H1 (cell line): Measurements from ENCODE around the gene WNT2. TPM values are rescaled to one million over a fixed set of nuclear protein-coding genes. Genes with fewer than 3 reads are reported as not detected.

Experiments used
- CTCF ChIA-PET: fragments of 300-600 bp; sonication (Branson Sonifier 250); formaldehyde crosslinking; loops from one replicate; lab custom pipeline; 2021; ENCODE audit not compliant: partially characterized antibody; lab: Charles Lee
- POLR2A ChIA-PET: fragments of 300-600 bp; sonication (Branson Sonifier 250); formaldehyde crosslinking; loops from one replicate; lab custom pipeline; 2021; ENCODE audit warnings: inconsistent platforms; ENCODE audit not compliant: partially characterized antibody; lab: Charles Lee
- DNase-seq, 2 experiments: peaks; one replicate each; pipeline versions ENCODE4 v3.0.0 to v3.0.0-alpha.2; 2010 to 2022; ENCODE audit warnings: low spot score in 2 of 2, low read depth in 1 of 2, mixed read lengths in 1 of 2
- FAIRE-seq: peaks from 2 replicates; lab custom pipeline; 2011; peaks lifted over from hg19 to GRCh38; lab: Jason Lieb, UNC
- H2AFZ ChIP-seq: 2 replicates; pipeline ENCODE4 v1.8.1; 2012; ENCODE audit warnings: low read length, inconsistent platforms
- H2AK5ac ChIP-seq: 2 replicates; pipeline ENCODE4 v1.6.1; 2013; ENCODE audit warnings: low read depth, low read length
- H2BK120ac ChIP-seq: replicated peaks from 2 replicates; pipeline ENCODE3; 2013; ENCODE audit warnings: low read depth, low read length, inconsistent platforms
- H2BK12ac ChIP-seq: 2 replicates; pipeline ENCODE4 v1.6.1; 2013; ENCODE audit warnings: low read depth, low read length
- H2BK15ac ChIP-seq: 2 replicates; pipeline ENCODE4 v1.6.1; 2013; ENCODE audit warnings: low read length
- H2BK20ac ChIP-seq: 2 replicates; pipeline ENCODE4 v1.6.1; 2013; ENCODE audit warnings: low read length
- H2BK5ac ChIP-seq: 2 replicates; pipeline ENCODE4 v1.6.1; 2013; ENCODE audit warnings: low read depth, low read length
- H3K14ac ChIP-seq: 2 replicates; pipeline ENCODE4 v1.6.1; 2013; ENCODE audit warnings: inconsistent platforms; ENCODE audit not compliant: insufficient read length
- H3K18ac ChIP-seq: 2 replicates; pipeline ENCODE4 v1.6.1; 2013; ENCODE audit warnings: low read length; ENCODE audit errors: extremely low read depth
- H3K23ac ChIP-seq: 2 replicates; pipeline ENCODE4 v1.6.1; 2013; ENCODE audit warnings: inconsistent platforms; ENCODE audit not compliant: insufficient read length
- H3K23me2 ChIP-seq: 2 replicates; pipeline ENCODE4 v1.6.1; 2013; ENCODE audit warnings: low read depth, low read length
- H3K27ac ChIP-seq: 2 replicates; pipeline ENCODE4 v1.6.1; 2011; ENCODE audit warnings: low read depth, low read length, inconsistent platforms
- H3K27me3 ChIP-seq, 4 experiments: replicated peaks in 1 of 4; 1 replicate in 1 of 4; 2 replicates in 3 of 4; pipeline versions ENCODE4 v1.6.1 to v1.8.1; 2011 to 2013; ENCODE audit warnings: low read length in 3 of 4, mild to moderate bottlenecking in 3 of 4, inconsistent platforms in 2 of 4, mixed read lengths in 2 of 4, moderate library complexity in 1 of 4; ENCODE audit not compliant: control insufficient read depth in 3 of 4, insufficient read depth in 3 of 4; ENCODE audit errors: extremely low read depth in 1 of 4
- H3K36me3 ChIP-seq, 4 experiments: 2 replicates each; pipeline versions ENCODE4 v1.6.1 to v1.8.1; 2011 to 2013; ENCODE audit warnings: mild to moderate bottlenecking in 4 of 4, low read length in 3 of 4, moderate library complexity in 2 of 4, control low read depth in 1 of 4, inconsistent platforms in 1 of 4; ENCODE audit not compliant: insufficient read depth in 4 of 4, control insufficient read depth in 2 of 4
- H3K4ac ChIP-seq: replicated peaks from 2 replicates; pipeline ENCODE3; 2013; ENCODE audit warnings: low read length, low read depth, mixed read lengths, inconsistent platforms; ENCODE audit not compliant: insufficient read length
- H3K4me1 ChIP-seq, 4 experiments: replicated peaks in 1 of 4; 1 replicate in 1 of 4; 2 replicates in 3 of 4; pipeline versions ENCODE4 v1.6.1 to v1.8.1; 2011 to 2013; ENCODE audit warnings: low read length in 3 of 4, inconsistent platforms in 2 of 4, mixed read lengths in 1 of 4; ENCODE audit not compliant: insufficient read depth in 4 of 4, control insufficient read depth in 3 of 4
- H3K4me2 ChIP-seq, 2 experiments: 2 replicates each; pipeline versions ENCODE4 v1.6.1 to v1.8.1; 2011 to 2013; ENCODE audit warnings: low read depth in 2 of 2, low read length in 2 of 2, control low read depth in 1 of 2, inconsistent platforms in 1 of 2, mild to moderate bottlenecking in 1 of 2; ENCODE audit not compliant: insufficient read depth in 1 of 2
- H3K4me3 ChIP-seq, 4 experiments: fragments of 200-600, 300-600 bp in 1 of 4; sonication (generic), shearing (Covaris generic), sonication (Bioruptor Twin) in 1 of 4; 2 replicates each; pipeline versions ENCODE4 v1.5.1 to v1.8.1; 2011 to 2016; ENCODE audit warnings: low read length in 4 of 4, low read depth in 3 of 4, control low read depth in 2 of 4, inconsistent platforms in 2 of 4, mild to moderate bottlenecking in 2 of 4, mixed read lengths in 1 of 4, moderate library complexity in 1 of 4; ENCODE audit not compliant: insufficient read depth in 2 of 4; ENCODE audit errors: extremely low read depth in 1 of 4
- H3K56ac ChIP-seq: replicated peaks from 2 replicates; pipeline ENCODE3; 2013; ENCODE audit warnings: low read depth, mild to moderate bottlenecking, mixed read lengths, low read length, inconsistent platforms; ENCODE audit not compliant: insufficient read length
- H3K79me1 ChIP-seq: 2 replicates; pipeline ENCODE4 v1.6.1; 2013; ENCODE audit warnings: low read depth, low read length, control low read depth
- H3K79me2 ChIP-seq, 2 experiments: 2 replicates each; pipeline versions ENCODE4 v1.6.1 to v1.8.1; 2012 to 2013; ENCODE audit warnings: low read length in 2 of 2, mild to moderate bottlenecking in 2 of 2, inconsistent platforms in 1 of 2; ENCODE audit not compliant: insufficient read depth in 2 of 2, control insufficient read depth in 1 of 2
- H3K9ac ChIP-seq, 4 experiments: replicated peaks in 1 of 4; 1 replicate in 1 of 4; 2 replicates in 3 of 4; pipeline versions ENCODE4 v1.6.1 to v1.8.1; 2011 to 2013; ENCODE audit warnings: low read depth in 3 of 4, low read length in 3 of 4, control low read depth in 2 of 4, mild to moderate bottlenecking in 2 of 4, moderate library complexity in 2 of 4, inconsistent platforms in 1 of 4; ENCODE audit errors: extremely low read depth in 1 of 4
- H3K9me3 ChIP-seq, 2 experiments: 2 replicates each; pipeline versions ENCODE4 v1.6.1 to v1.8.1; 2012 to 2013; ENCODE audit warnings: mild to moderate bottlenecking in 2 of 2, moderate library complexity in 2 of 2, control low read depth in 1 of 2, inconsistent platforms in 1 of 2, low read depth in 1 of 2, low read length in 1 of 2, mixed read lengths in 1 of 2; ENCODE audit not compliant: insufficient read depth in 2 of 2
- H4K20me1 ChIP-seq, 2 experiments: replicated peaks in 1 of 2; 2 replicates each; pipeline versions ENCODE3 to v1.8.1; 2011 to 2013; ENCODE audit warnings: inconsistent platforms in 2 of 2, low read length in 2 of 2, mild to moderate bottlenecking in 1 of 2; ENCODE audit not compliant: insufficient read depth in 2 of 2, control insufficient read depth in 1 of 2
- H4K5ac ChIP-seq: 2 replicates; pipeline ENCODE4 v1.6.1; 2013; ENCODE audit warnings: low read length, low read depth, mixed read lengths, inconsistent platforms; ENCODE audit not compliant: insufficient read length
- H4K8ac ChIP-seq: 2 replicates; pipeline ENCODE4 v1.8.0; 2013; ENCODE audit warnings: mild to moderate bottlenecking, moderate library complexity, low read length, inconsistent platforms; ENCODE audit not compliant: insufficient read depth; ENCODE audit errors: extremely low read depth
- H4K91ac ChIP-seq: replicated peaks from 2 replicates; pipeline ENCODE3; 2013; ENCODE audit warnings: low read length, mixed read lengths, inconsistent platforms; ENCODE audit not compliant: insufficient read length
- ASH2L ChIP-seq: fragments of 200-600, 300-600 bp; sonication (generic); IDR thresholded peaks from one replicate; pipeline ENCODE4 v1.7.1; 2017; ENCODE audit warnings: low read length
- BRCA1 ChIP-seq: IDR thresholded peaks from 2 replicates; pipeline ENCODE4 v1.6.1; 2012; ENCODE audit warnings: low read depth, low read length, improper control_type of control experiment
- CBX5 ChIP-seq: fragments of 300-800, 300-1000 bp; sonication (generic); IDR thresholded peaks from 2 replicates; pipeline ENCODE4 v1.7.1; 2016; ENCODE audit warnings: antibody characterized with exemption, low read length, low read depth
- CTBP2 ChIP-seq: IDR thresholded peaks from 2 replicates; pipeline ENCODE4 v1.7.0; 2011; ENCODE audit warnings: borderline replicate concordance, mild to moderate bottlenecking, moderate library complexity, mixed read lengths, low read length; ENCODE audit not compliant: insufficient read depth, insufficient read length
- KDM5A ChIP-seq: fragments of 200-600 bp; IDR thresholded peaks from 2 replicates; pipeline ENCODE4 v1.7.1; 2012; ENCODE audit warnings: mild to moderate bottlenecking, low read length, inconsistent platforms, mixed read lengths
- POLR2AphosphoS5 ChIP-seq: IDR thresholded peaks from 2 replicates; pipeline ENCODE4 v1.6.1; 2011; ENCODE audit warnings: low read depth, low read length
- SUZ12 ChIP-seq: fragments of 200-600 bp; sonication (generic); IDR thresholded peaks from 2 replicates; pipeline ENCODE4 v1.6.1; 2012; ENCODE audit warnings: mild to moderate bottlenecking, inconsistent platforms, low read length, moderate library complexity, mixed read lengths
- TBP ChIP-seq: IDR thresholded peaks from 2 replicates; pipeline ENCODE4 v1.6.1; 2011; ENCODE audit warnings: low read depth, low read length, improper control_type of control experiment
- USF2 ChIP-seq: IDR thresholded peaks from 2 replicates; pipeline ENCODE4 v1.6.1; 2011; ENCODE audit warnings: low read length, improper control_type of control experiment
- YY1 ChIP-seq: IDR thresholded peaks from 2 replicates; pipeline ENCODE4 v1.6.1; 2011; ENCODE audit warnings: low read depth, mild to moderate bottlenecking, low read length
- WGBS, 2 experiments: shearing (Covaris generic) in 1 of 2; methylation state at CpG; one replicate each; pipeline versions ENCODE4 v1.1.6 to v1.1.7; 2013 to 2015; ENCODE audit warnings: low lambda C conversion rate in 2 of 2, mixed read lengths in 2 of 2, inconsistent platforms in 1 of 2, low coverage in 1 of 2, missing lambda C conversion rate in 1 of 2; ENCODE audit not compliant: insufficient replicate concordance in 2 of 2, insufficient coverage in 1 of 2, insufficient read length in 1 of 2; ENCODE audit errors: extremely low coverage in 1 of 2, missing lambda C conversion rate in 1 of 2; 5-methylcytosine and 5-hydroxymethylcytosine counted together
- polyA plus RNA-seq, 7 experiments: library from polyadenylated mRNA; depleted of rRNA in 3 of 7; stranded (reverse) in 5 of 7; unstranded in 2 of 7; fragments of >200 nt in 5 of 7; fragments of 200-250 nt in 2 of 7; gene quantifications; 1 replicate in 5 of 7; 2 replicates in 1 of 7; 4 replicates in 1 of 7; pipeline versions ENCODE4 v1.2.1 to v1.2.3, GENCODE V29; 2011 to 2013; ENCODE audit warnings: missing spikeins in 2 of 7, mixed read lengths in 2 of 7
- total RNA-seq: library from RNA; stranded (reverse); fragmentation: NEBNext Ultra II Directional; extraction: Animal tissue kit (Norgen Biotek cat#: 25700); gene quantifications from 2 replicates; pipeline ENCODE4 v1.2.1, GENCODE V29; 2021

The WNT2 gene
- total and polyA plus RNA-seq, 2 of the 8 experiments (the other 6 are each of a cell fraction or from before 2014, with no cell fraction given): not detected

DNA sequence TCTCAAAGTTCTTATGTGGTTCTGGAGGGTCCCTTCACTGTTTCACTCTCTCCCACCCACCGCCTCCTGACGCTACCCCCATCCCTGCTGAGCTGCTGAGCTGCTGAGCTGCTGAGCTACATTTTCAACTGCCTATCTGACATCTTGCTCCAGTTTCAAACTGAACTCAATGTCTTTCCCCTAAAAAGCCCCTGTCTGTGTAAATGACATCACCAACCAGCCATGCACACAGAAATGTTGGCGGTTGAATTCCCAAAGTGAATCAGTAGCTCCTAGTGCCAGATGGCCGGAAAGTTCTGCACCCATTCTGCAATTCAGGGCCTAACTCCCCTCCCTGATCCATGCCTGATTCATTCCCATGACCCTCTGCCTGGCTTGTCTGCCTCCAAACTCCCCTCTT lies 71.2 kb downstream of the WNT2 start:
- Histone ChIP-seq H2BK120ac (no peak overlapping the region), H3K79me1 (no peaks in the 10 kb centered on the region), H2AK5ac (no peak overlapping the region), H3K4me3 (no peak overlapping the region), H3K79me2 (no peaks in the 10 kb centered on the region), H3K4me2 (no peak overlapping the region), H4K5ac (no peak overlapping the region), H3K4me1 (no peaks in the 10 kb centered on the region), H3K56ac (no peak overlapping the region), H3K27me3 (no peaks in the 10 kb centered on the region; a peak in 1 of 7 replicates), H3K18ac (no peak overlapping the region), H3K4ac (no peak overlapping the region), H3K9ac (no peak overlapping the region), H3K36me3 (no peaks in the 10 kb centered on the region), H3K9me3 (no peaks in the 10 kb centered on the region), H3K23me2 (no peaks in the 10 kb centered on the region), H3K14ac (no peak overlapping the region), H2BK20ac (no peak overlapping the region), H4K20me1 (no peaks in the 10 kb centered on the region), H2BK5ac (no peak overlapping the region), H2AFZ (no peak overlapping the region), H2BK15ac (no peak overlapping the region), H4K91ac (no peak overlapping the region), H3K27ac (no peak overlapping the region), H4K8ac (no peak overlapping the region), H3K23ac (no peak overlapping the region), H2BK12ac (no peak overlapping the region)
- DNase-seq (no peak), FAIRE-seq (no peak)
- 89% methylated on average over 4 of the region's 4 CpGs; no CpG with 5 or more reads in 1 of the 2 experiments for WGBS, 2 experiments
- POLR2A ChIA-PET: interaction anchor here (0.7 kb wide), 1 partner anchor 12 kb away, joined by 3 read pairs; no protein-coding TSS in a partner anchor
- CTCF ChIA-PET: interaction anchor here (0.8 to 2.1 kb wide), 3 partner anchors 8 to 39 kb away, joined by 3 to 8 read pairs (median 4); no protein-coding TSS in a partner anchor
- TF ChIP-seq CTBP2 (no peak), BRCA1 (no peak), POLR2AphosphoS5 (no peak), SUZ12 (no peak), ASH2L (no peak), YY1 (no peak), USF2 (no peak), KDM5A (no peak), TBP (no peak), CBX5 (no peak)
